Measurements from ENCODE around the gene TMTC2.

DNA sequence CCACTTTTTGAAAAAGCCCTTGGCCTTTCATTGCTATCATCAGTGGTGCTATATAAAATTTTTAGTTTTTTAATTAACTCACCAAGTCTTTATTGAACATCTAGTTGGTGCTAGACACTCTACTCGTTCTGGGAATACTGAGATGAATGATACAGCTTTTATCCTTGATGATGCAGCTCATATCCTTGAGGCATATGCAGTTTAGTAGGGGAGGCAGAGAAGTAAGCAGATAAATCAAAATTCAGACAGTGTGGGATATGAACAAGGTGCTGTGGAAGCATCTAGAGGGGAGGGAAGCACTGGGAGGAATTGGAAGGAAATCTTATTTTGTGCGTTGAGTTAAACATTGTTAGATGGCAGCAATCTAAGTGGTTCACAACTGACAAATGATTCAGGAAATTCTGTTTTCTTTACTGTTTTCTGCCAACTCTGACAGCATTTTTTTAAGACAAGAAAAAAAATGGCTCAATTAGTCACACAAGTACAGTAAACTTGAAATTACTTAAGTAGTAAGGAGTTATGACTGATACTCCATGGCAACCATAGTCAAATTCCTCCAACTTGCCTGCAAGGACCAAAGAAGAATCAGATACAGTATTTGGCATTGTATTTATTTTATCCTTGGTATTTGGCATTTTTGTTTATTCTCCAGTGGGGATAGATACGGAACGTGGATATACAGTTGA, 119.2 kb downstream of the TMTC2 start:
- no peak for TF ChIP-seq POLR2A (IDR thresholded peaks at IDR 0.05)
- TF ChIP-seq, protein P1, sequence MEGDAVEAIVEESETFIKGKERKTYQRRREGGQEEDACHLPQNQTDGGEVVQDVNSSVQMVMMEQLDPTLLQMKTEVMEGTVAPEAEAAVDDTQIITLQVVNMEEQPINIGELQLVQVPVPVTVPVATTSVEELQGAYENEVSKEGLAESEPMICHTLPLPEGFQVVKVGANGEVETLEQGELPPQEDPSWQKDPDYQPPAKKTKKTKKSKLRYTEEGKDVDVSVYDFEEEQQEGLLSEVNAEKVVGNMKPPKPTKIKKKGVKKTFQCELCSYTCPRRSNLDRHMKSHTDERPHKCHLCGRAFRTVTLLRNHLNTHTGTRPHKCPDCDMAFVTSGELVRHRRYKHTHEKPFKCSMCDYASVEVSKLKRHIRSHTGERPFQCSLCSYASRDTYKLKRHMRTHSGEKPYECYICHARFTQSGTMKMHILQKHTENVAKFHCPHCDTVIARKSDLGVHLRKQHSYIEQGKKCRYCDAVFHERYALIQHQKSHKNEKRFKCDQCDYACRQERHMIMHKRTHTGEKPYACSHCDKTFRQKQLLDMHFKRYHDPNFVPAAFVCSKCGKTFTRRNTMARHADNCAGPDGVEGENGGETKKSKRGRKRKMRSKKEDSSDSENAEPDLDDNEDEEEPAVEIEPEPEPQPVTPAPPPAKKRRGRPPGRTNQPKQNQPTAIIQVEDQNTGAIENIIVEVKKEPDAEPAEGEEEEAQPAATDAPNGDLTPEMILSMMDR (IDR thresholded peaks at IDR 0.05), result no peak

Data from adrenal gland (tissue), 5 donors.